ENCODE results near the gene GRN.
"Not testable (repeated sequence)": the region's sequence is repeated elsewhere in the genome, so short reads cannot be mapped to it uniquely, and the experiment has no call there.

GRN gene

DNA sequence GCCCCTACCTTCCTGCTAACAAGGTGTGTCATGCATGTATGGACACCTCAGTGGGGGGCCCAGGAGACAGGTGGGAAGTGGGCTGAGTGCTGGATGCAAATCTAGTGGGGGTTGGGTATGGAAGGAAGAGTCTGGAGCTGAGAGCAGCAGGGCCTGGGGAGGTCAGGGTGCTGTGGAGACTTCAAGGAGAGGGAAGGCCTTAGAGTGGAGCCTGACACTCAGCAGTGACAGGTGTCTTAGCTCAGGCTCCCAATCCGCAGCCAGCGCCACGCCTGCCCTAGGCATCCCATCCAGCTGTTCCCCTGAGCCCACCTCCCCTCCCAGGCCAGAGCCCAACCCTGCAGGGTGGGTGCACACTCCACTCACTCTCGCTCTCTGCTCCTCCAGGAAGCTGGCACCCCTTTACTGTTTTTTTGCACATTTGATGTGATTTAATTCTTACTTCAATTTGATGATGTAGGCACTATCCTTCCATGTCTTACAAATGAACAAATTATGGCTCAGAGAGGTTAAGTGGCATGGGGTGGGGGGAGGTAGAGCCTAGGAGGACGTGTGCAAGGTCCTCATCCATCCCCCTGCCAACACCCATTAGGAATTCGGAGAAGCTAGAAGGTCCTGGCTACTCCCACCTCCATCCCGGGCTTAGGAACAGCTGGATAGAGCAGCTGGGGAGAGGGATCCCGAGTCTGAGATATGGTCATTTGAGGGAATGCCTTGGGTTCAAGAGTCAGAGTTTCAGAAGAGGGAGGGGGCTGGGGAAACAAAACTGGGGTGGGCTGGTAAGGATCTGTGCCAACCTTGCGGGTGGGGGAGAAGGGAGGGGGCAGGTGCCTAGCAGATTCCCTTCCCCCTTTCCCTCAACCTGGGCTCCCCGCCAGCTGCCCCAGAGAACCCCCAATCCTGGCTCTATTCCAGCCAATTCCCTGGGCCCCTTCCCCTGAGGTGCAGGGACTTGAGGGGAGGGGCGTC lies 16.5 kb downstream of the GRN start:
- no peak for DNase-seq

DNA sequence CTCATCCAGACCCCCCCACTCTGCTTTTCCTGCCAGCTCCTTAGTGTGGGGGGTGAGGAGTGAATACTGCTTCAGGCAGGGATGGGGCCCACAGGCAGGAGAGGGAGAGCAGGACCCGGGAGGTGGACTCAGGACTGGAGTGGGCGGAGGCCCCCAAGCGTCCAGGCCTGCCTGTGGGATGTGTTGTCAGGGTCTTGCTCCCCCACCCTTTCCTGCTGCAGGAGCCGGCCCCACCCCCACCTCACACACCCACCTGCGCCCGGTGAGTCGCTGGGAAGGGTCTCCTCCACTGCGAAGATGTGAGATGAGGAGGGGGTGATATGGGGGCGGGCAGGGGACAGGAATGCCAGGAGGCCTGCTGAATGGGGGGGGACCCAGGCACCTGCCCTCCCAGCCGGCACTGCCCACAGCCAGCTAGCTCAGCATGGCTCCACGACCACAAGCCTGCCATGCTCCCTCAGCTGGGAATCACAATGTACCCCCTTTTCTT lies 17.4 kb downstream of the GRN start:
- no peak for DNase-seq

DNA sequence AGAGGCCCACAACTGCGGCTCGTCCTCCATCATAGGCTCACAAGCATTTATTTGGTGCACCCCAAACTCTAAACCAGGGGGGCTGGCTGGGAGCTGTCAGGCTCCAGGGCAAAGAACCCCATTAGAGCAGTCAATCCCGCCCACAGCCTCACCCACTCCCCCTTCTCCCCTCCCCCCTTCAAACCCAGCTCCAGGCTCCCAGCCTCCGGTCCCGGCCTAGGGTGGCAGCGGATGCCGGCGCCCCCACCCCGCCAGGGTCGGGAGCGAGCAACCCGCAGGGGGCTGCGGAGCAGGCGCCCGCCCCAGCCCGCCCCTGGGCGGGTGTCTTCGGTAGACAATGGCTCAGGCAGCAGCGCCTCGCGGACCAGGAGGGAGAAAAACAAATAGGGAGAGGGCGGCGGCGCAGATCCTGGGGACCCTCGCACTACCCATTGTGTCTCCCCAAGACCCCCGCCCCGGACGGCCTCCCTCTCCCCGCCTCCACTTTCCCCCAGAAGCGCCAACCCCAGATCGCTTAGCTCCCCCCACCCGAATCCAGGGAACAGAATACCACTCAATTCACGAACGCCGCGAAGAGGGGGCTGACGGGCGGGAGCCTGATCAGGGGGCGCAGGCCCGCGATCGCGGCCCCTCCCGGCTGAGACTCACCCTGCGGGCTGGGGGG lies 18.0 kb downstream of the GRN start:
- no peak for DNase-seq

DNA sequence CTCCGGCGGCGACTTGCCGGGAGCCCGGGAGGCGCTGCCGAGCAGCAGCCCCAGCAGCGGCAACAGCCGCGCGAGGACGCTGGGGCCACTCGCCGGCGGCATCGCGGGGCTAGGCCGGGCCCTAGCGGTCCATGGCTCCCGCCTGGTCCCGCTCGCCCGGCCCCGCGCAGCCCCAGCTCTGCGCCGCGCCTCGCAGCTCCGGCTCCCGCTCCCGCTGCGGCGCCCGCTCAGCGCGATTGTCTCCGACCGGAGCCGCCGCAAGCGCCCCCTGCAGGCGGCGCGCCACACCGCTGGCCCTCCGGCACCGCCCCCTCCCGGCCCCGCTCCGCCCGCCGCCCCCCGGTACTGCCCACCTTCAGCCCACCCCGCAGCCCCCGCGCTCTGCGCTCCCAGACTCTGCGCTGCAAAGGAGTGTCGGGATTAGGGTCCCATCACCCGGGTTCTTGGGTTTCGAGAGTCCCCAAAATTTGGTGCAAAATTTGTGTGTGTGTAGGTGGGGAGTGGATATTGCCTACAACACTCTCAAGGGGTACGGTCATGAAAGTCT lies 18.6 kb downstream of the GRN start, which contains the start of gene FAM171A2:
Gene FAM171A2 (minus strand): TSS at position 241 of the 547 bp plus-strand sequence. CDS start 139 bp downstream, at position 102.
- peak; percentile 49 to 66 for DNase-seq

DNA sequence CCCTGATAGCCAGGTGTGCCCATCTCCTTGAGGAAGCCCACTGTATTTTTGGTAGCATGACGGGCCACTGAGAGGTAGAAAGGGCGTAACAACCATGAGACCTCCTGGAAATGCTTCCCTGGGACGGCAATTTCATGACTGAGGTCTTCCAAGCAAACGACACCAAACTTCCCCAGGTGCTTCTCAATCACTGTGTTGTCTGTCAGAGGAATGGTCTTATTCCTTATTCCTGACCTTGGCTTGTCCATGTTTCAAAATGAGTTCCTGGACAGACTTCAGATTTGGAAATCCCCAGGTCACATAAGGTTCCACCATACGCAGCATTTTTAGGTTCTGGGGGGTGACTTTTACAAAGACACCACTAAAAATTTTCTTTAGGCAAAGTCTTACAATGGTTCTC lies 19.9 kb downstream of the GRN start:
- DNase-seq, result not testable (repeated sequence)

DNA sequence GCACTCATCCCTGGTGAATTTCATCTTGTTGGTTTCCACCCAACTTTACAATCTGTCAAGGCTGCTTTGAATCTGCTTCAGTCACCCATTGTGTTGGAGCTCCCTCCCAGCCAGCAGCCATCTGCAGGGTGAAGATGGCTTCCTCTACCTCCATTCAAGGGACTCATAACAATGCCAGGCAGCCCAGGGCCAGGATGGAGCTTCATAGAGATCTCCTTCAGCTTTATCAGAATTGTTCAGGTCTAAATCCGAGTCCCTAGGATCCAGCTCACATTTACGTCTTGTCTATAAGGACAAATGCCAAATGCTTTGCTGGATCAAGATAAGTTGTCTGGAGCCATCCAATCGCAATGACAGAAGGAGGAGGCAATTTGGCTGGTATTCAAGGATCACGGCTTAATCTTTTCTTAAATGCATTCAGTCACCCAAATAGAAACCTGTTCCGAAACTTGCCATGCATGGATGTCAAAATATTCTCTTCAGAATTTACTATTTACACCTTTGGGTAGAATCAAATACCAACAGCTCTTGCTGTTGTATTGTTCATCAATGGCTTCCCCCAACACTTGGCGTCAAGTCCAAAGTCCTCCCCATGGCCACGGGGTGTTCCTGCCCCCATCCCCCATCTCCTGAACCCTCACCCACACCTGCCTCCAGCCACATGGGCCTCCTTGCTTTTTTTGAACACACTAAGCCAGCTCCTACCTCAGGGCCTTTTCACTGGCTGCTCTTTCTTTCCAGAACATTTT lies 22.3 kb downstream of the GRN start:
- DNase-seq, result no peak

DNA sequence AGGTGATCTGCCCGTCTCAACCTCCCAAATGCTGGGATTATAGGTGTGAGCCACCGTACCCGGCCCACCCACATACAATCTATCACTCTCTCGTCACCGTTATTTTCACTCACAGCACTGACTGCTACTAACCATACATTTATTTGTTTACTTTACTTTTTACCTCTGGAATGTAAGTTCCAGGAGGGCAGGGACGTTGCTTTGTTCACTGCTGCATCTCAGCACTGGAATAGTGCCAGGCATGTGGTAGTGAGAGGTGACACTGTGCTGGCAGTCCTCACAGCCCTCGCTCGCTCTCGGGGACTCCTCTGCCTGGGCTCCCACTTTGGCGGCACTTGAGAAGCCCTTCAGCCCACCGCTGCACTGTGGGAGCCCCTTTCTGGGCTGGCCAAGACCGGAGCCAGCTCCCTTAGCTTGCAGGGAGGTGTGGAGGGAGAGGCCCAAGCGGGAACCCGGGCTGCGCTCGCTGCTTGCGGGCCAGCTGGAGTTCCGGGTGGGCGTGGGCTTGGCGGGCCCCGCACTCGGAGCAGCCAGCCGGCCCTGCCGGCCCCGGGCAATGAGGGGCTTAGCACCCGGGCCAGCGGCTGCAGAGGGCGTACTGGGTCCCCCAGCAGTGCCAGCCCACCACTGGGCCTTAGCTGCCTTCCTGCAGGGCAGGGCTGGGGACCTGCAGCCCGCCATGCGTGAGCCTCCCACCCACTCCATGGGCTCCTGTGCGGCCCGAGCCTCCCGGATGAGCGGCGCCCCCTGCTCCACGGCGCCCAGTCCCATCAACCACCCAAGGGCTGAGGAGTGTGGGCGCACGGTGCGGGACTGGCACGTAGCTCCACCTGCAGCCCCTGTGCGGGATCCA lies 23.5 kb downstream of the GRN start:
- not testable (repeated sequence) for DNase-seq

DNA sequence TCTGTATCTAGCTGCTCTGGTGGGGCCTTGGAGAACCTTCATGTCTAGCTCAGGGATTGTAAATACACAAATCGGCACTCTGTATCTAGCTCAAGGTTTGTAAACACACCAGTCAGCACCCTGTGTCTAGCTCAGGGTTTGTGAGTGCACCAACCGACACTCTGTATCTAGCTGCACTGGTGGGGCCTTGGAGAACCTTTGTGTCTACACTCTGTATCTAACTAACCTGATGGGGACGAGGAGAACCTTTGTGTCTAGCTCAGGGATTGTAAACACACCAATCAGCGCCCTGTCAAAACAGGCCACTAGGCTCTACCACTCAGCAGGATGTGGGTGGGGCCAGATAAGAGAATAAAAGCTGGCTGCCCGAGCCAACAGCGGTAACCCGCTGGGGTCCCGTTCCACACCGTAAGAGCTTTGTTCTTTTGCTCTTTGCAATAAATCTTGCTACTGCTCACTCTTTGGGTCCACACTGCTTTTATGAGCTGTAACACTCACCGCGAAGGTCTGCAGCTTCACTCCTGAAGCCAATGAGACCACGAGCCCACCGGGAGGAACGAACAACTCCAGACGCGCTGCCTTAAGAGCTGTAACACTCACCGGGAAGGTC lies 24.4 kb downstream of the GRN start:
- not testable (repeated sequence) for DNase-seq

DNA sequence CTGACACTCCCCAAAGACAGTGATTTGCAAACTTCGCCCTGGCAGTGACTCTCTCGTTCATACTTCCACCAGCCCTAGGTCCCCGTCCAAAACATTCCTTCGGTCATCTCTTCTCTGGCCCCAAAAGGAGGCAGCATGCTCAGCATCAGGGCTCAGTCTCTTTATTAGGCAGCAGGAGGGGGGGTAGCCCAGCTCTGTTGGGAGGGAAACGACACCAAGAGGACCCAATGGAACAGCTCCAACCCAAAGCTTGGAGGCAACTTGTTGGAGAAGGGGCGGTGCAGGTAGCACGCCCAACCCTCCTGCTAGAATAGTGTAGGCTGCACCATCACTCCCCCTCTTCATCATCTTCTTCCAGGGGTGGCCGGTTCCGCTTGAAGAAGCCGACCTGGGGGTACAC lies 26.9 kb downstream of the GRN start:
- DNase-seq, result no peak

DNA sequence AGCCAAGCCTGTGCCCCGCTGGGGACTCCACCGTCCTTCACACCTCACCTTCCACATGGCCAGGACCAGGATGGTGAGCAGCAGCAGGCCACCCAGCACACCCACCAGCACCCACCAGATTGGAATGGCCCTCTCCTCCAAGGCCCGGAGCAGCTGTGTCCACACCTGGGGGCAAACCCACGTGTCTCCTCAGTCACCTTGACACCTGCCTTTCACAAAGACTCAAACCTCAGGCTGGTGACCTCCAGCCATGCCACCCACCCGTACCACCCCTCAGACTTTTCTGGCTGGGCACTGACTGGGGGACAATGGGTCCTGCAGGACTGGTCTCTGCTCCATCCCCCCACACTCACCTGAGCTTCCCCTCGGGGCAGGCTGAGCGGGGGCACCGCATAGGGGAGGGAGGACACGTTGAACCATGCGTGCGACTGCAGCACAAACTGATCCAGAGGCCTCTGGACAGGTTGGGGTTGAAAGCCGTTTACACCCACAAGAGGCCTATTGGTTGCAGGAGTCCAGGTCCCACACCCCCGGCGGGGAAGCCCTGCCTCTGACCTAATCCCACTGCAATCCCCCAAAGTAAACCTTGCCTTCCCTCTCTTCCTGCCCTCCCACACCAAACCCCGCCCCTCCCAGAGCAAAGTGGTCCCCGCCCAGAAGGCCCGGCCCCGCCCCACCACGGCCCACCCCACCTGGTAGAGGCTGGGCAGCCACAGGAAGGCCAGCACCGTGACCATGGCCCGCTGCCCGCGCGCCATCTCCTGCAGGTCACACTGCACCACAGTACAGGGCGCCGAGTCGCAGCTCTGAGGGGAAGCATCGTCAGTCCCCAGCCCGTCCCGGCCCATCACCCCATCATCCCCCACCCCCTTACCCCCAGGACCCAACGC lies 29.4 kb downstream of the GRN start:
- DNase-seq, result no peak

DNA sequence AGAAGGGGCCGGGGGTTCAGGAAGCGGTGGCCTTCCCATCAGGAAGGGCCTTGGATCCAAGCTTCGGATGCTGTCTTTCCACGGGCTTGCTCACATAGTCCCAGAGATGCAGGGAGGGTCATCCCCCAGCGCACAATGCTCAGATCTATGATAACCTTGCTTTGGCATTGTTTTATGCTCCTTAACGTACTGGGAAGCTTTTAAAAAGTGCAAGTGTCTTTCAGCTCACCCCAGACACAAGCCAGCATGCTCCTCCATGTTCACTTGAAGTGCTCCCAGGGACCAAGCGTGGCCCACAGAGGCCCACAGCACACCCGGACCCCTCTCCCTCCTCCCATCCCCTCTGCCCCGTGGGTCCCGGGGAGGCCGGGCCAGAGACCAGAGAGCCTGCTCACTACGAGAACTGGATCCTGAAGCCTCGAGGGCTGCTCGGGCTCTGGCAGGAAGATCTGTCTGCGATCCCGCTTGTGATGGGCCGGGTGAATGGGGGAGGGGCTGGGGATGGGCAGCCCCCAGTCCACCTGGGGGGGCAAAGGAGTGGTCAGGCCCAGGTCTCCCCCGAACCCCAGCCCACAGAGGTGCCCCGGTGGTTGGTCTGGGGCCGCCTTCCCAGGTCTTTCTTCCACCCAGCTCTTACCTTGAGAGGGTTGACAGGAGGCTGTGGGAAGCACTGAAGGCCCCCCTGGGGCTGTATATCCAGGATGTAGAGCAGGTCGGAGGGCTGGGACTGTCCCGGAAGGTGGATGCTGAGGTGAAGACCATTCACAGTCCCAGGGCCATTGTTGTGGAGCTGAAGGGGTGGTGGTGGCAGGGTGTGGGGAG lies 30.3 kb downstream of the GRN start:
- DNase-seq, result no peak

DNA sequence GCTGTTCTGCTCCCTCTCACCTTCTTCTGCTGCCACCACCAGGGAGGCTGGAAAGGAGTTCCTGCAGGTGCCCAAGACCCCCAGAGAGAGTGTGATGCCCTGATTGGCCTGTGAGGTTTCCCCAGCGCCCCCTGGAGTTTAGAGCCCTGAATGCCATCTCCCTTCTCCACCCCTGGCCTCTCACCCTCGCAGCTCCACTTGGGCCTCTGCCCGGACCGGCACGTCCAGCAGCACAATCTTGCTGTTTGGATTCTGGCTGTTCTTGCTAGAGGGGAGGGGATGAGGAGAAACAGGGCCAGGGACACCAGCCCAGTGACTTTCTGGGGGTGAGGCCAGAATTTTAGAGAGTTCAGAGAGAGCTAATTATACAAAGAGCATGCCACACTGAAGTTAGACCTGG lies 31.0 kb downstream of the GRN start:
- peak in 1 of 2 donors; percentile 16 for DNase-seq

DNA sequence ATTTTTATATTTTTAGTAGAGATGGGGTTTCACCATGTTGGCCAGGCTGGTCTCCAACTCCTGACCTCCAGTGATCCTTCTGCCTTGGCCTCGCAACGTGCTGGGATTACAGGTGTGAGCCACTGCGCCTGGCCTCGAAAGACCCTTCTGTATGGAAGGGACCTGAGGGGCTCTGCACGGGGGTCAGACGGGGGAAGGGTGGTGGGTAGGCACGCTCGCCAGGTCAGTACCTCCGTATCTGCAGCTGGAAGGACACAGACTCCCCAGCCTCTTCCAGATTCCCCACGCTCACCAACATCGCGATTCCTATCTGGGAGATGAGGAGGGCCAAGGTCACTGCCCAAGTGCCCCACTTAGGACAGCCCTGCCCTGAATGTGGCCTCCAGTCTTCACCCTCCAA lies 31.7 kb downstream of the GRN start:
- no peak for DNase-seq

DNA sequence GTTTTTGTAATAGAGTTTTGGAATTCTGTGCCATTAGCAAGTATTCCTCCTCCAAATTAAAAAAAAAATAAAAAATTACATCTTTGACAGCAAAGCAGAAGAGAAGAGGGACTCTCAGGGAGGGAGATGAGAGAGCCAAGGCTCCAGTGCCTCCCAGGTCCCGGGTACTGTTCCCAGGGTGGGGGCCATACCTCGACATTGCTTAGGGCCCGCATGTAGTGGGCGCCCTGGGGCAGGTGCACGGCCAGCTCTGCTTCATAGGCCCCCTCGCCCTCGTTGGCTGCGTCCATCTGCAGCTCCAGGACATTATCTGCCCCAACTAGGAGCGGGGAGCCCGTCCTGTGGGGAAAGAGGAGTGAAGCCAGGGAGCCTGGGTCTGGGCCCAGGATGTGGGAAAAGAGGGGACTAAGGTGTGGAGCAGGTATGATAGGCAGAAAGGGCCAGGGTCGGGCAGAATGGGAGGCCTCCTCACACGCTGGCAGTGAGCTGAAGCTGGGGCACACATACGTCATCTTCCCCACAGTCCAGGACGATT lies 33.1 kb downstream of the GRN start:
- no peak for DNase-seq

DNA sequence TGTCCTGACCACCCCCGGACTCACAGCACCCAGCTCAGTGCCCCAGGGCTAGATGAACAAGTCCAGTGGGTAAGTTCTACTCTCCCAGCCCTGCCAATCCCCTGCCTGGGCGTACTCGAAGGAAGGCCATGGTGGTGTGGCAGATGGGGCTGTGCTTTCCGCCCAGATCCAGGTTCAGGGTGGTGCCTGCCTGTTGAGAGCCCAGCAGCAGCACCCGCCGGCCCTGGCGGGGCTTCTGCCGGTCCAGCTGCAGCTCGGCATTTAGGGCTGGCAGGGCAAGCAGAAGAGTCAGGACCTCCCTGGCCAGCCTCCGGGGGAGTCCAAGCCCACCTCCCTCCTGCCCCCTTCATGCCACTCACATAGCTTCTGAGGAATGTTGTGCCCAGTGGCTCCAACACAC lies 34.8 kb downstream of the GRN start:
- no peak for DNase-seq

DNA sequence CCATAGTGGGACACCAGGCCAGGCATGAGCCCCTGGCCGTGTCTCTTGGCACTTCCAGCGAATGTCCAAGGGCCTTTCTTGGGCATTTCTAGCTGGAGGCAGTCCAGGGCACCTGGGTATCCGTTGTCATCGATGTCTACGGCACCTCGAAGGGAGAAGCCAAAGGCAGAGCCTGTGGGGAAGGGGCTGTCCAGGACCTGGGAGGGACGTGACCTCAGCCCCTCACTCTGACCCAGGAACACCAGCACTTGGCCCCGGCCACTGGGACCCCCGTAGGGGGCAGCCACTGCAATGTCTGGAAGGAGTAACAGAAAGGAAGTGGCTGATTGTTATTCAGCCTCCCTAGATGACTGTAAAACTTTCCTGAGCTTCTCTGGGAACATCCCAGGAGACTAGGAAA lies 35.7 kb downstream of the GRN start:
- no peak for DNase-seq

DNA sequence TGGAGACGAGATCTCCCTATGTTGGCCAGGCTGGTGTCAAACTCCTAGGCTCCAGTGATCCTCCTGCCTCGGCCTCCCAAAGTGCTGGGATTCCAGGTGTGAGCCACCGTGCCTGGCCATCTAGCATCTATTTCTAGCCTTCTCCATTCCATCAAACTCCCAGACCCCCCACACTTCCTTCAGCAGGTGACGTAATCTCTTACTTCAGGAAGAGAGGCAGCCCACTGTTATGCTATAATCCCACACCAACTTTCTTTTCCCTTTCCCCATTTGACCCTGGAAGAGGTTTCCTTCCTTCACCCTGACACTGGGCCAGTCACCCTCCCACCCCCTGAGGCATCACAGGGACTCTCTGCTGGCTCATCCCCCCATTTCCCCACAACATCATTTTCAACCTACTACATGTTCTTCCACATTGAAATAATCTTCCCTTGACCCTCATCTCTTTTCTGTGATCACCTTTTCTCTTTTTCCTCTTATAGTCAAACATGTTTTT lies 36.8 kb downstream of the GRN start:
- DNase-seq, result peak; percentile 6 to 32

DNA sequence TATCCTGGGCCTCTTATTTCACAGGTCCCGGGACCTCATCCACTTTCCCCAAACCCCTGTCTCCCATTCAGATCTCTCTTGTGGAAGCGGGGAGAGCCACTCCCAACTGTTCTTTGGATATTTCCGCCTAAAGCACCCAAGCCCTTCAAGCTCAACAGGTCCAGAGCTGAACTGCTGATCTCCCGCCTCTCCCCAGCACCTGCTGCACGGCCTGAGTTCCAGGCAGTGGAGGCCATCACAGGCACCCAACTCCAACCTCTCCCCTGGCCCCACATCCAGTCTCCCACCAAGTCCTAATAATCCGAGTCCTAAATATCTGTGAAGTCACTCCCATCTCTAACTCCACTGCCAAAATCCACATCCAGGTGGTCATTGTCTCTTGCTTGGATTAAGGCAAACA lies 37.8 kb downstream of the GRN start:
- DNase-seq, result no peak

DNA sequence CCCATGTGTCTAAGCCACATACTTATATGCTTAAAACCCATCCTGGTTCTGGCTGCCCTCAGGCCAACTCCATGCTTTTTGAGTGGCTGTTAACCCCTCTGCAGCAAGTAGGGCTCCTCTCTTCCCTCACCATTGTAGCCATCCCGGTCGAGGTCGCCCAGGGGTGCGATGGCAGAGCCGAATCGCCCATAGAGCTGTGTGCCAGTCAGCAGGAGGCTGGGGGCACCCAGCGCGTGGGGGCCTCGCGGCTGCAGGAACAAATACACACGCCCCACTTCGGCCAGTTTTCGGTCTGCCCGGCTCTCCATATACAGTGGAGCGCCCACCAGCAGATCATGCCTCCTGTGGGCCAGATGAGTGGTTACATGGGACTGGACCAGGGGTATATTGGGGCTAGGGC lies 38.3 kb downstream of the GRN start:
- no peak for DNase-seq

Measured in inflammatory macrophage (primary cell).